ENCODE data around the gene PUM1. TPM values are rescaled to one million over a fixed set of nuclear protein-coding genes. Genes with fewer than 3 reads are reported as not detected.
A peak's percentile ranks its signal among the peaks of the same experiment; 100 is the strongest.

The PUM1 gene
- total and polyA plus RNA-seq, 2 donors (not counting 3 experiments of a cell fraction or from before 2014, with no cell fraction given) = 94.7 to 124 TPM

- no peak overlapping the region for H3K4me2 ChIP-seq (ENCODE audit: insufficient read depth, low read length)
- intact Hi-C loops (cut with micrococcal nuclease) (no loop called here), dilution Hi-C loops (cut with MboI; ENCODE audit: extremely low pct_ligation_motif_present, low sequenced_read_pairs) (no loop called here)
- H2AFZ ChIP-seq (ENCODE audit: low read depth, low read length) = no peak overlapping the region
- H3K9me1 ChIP-seq (replicated peaks; ENCODE audit: control insufficient read depth, extremely low read depth, insufficient read depth, low read length) = no peaks in the 10 kb centered on the region
- no peaks in the 10 kb centered on the region for H3K9me3 ChIP-seq (replicated peaks; ENCODE audit: control insufficient read depth, insufficient read depth, low read length)
- ChIA-PET POLR2A (no interaction called here), CTCF (interaction anchor here (1.2 to 3.5 kb wide), 2 partner anchors 96 to 117 kb away, joined by 3 to 12 read pairs; no protein-coding TSS in a partner anchor)
- FAIRE-seq (peak; percentile 55), DNase-seq (ENCODE audit: low read depth, low spot score) (no peak)
- H3K36me3 ChIP-seq (ENCODE audit: control insufficient read depth in 2 of 2, extremely low read depth in 1 of 2, insufficient read depth in 2 of 2, low read length in 2 of 2) = no peaks in the 10 kb centered on the region
- TF ChIP-seq EZH2 (IDR thresholded peaks at IDR 0.05; ENCODE audit: borderline replicate concordance, low read depth, low read length, severe bottlenecking) = no peak
- TF ChIP-seq JUN (IDR thresholded peaks at IDR 0.05; ENCODE audit: borderline replicate concordance, insufficient read depth, insufficient read length, low read depth) = no peak
- no peak for TF ChIP-seq MAX (IDR thresholded peaks at IDR 0.05; ENCODE audit: insufficient read depth, insufficient read length)
- no peak for TF ChIP-seq GATA2 (IDR thresholded peaks at IDR 0.05; ENCODE audit: insufficient read depth, insufficient read length, low read depth, low read length)
- TF ChIP-seq POLR2A (IDR thresholded peaks at IDR 0.05; ENCODE audit: low read depth, low read length) = no peak
- TF ChIP-seq CTCF (IDR thresholded peaks at IDR 0.05; ENCODE audit: extremely low read depth in 1 of 2, insufficient read depth in 1 of 2, low read depth in 1 of 2, low read length in 2 of 2) = no peak
- no peak for TF ChIP-seq FOS (IDR thresholded peaks at IDR 0.05; ENCODE audit: borderline replicate concordance, insufficient read depth, low read length)
- no peak for TF ChIP-seq POLR2AphosphoS5 (IDR thresholded peaks at IDR 0.05; ENCODE audit: insufficient read depth, low read depth, low read length)
- no peak for TF ChIP-seq MYC (IDR thresholded peaks at IDR 0.05; ENCODE audit: low read depth, low read length)
- no peak overlapping the region for H3K4me3 ChIP-seq (replicated peaks in 1 of 3; ENCODE audit: insufficient read depth in 1 of 3, low read depth in 1 of 3, low read length in 3 of 3)
- H3K79me2 ChIP-seq (ENCODE audit: control insufficient read depth, insufficient read depth, low read length) = no peaks in the 10 kb centered on the region
- no peaks in the 10 kb centered on the region for H3K27me3 ChIP-seq (ENCODE audit: control insufficient read depth in 2 of 2, insufficient read depth in 2 of 2, low read length in 2 of 2)
- H3K9ac ChIP-seq (replicated peaks; ENCODE audit: extremely low read depth, insufficient read depth, low read length) = no peak overlapping the region
- no TSS peak for BruUV-seq (replicated peaks)
- no peaks in the 10 kb centered on the region for H4K20me1 ChIP-seq (replicated peaks; ENCODE audit: control insufficient read depth, extremely low read depth, insufficient read depth, low read length)
- H3K4me1 ChIP-seq (ENCODE audit: control insufficient read depth, extremely low read depth, insufficient read depth, low read length) = peaks cover 1% of the 10 kb centered on the region
- no peak overlapping the region for H3K27ac ChIP-seq (ENCODE audit: insufficient read depth, low read depth, low read length)
Measured at GRCh38 chr1:30896905-30897304, 168.6 kb downstream of the PUM1 start.
